Fibroblast of lung (primary cell): ENCODE data around the gene INTS1. TPM values are rescaled to one million over a fixed set of nuclear protein-coding genes. Genes with fewer than 3 reads are reported as not detected.
A peak's percentile ranks its signal among the peaks of the same experiment; 100 is the strongest.

Experiments
- DNase-seq, 2 donors: peaks; one replicate each; pipeline versions ENCODE4 v3.0.0 to v3.0.0-alpha.2; 2010; ENCODE audit warnings: low read depth in 2 of 2
- H2AFZ ChIP-seq: 2 replicates; pipeline ENCODE4 v1.5.1; 2012; ENCODE audit warnings: low read length, control low read depth, inconsistent platforms
- H3K27ac ChIP-seq: 2 replicates; pipeline ENCODE4 v1.5.1; 2011; ENCODE audit warnings: low read length, control low read depth; ENCODE audit not compliant: insufficient read depth
- H3K27me3 ChIP-seq: 2 replicates; pipeline ENCODE4 v1.5.1; 2011; ENCODE audit warnings: mild to moderate bottlenecking, low read length; ENCODE audit not compliant: control insufficient read depth, insufficient read depth
- H3K36me3 ChIP-seq: 2 replicates; pipeline ENCODE4 v1.5.1; 2011; ENCODE audit warnings: low read length; ENCODE audit not compliant: control insufficient read depth, insufficient read depth
- H3K4me1 ChIP-seq: 2 replicates; pipeline ENCODE4 v1.5.1; 2011; ENCODE audit warnings: low read length; ENCODE audit not compliant: control insufficient read depth, insufficient read depth; ENCODE audit errors: extremely low read depth
- H3K4me2 ChIP-seq: 2 replicates; pipeline ENCODE4 v1.5.1; 2011; ENCODE audit warnings: low read length, control low read depth; ENCODE audit not compliant: insufficient read depth; ENCODE audit errors: extremely low read depth
- H3K4me3 ChIP-seq, 4 experiments: fragments of 200-600 bp in 1 of 4; sonication (generic) in 1 of 4; replicated peaks in 1 of 4; 2 replicates each; pipeline ENCODE4 v1.5.1; 2011 to 2016; ENCODE audit warnings: low read length in 4 of 4, low read depth in 3 of 4, mild to moderate bottlenecking in 3 of 4, control low read depth in 2 of 4, inconsistent platforms in 1 of 4, mixed read lengths in 1 of 4; ENCODE audit not compliant: insufficient read depth in 1 of 4; ENCODE audit errors: control extremely low read depth in 1 of 4
- H3K79me2 ChIP-seq: 2 replicates; pipeline ENCODE4 v1.5.1; 2012; ENCODE audit warnings: mild to moderate bottlenecking, low read length, inconsistent platforms; ENCODE audit not compliant: control insufficient read depth, insufficient read depth
- H3K9ac ChIP-seq: 2 replicates; pipeline ENCODE4 v1.5.1; 2011; ENCODE audit warnings: mild to moderate bottlenecking, low read length, control low read depth; ENCODE audit not compliant: insufficient read depth
- H3K9me3 ChIP-seq: 2 replicates; pipeline ENCODE4 v1.5.1; 2012; ENCODE audit warnings: low read depth, low read length; ENCODE audit not compliant: control insufficient read depth, insufficient read depth
- H4K20me1 ChIP-seq: 2 replicates; pipeline ENCODE4 v1.5.1; 2011; ENCODE audit warnings: low read length; ENCODE audit not compliant: control insufficient read depth, insufficient read depth; ENCODE audit errors: extremely low read depth
- EZH2 ChIP-seq: IDR thresholded peaks from 2 replicates; pipeline ENCODE4 v1.5.1; 2012; ENCODE audit warnings: low read length, control low read depth, mild to moderate bottlenecking; ENCODE audit errors: missing control alignments
- polyA plus RNA-seq, 2 donors: library from polyadenylated mRNA; depleted of rRNA in 1 of 2; stranded (reverse) in 1 of 2; unstranded in 1 of 2; fragments of >200 nt; gene quantifications; 2 replicates each; pipeline ENCODE4 v1.2.1, GENCODE V29; 2011 to 2012; ENCODE audit warnings: missing spikeins in 1 of 2
- total RNA-seq: library from RNA; depleted of rRNA; stranded (reverse); fragments of >200 nt; gene quantifications from 2 replicates; pipeline ENCODE4 v1.2.1, GENCODE V29; 2014
- TF ChIP-seq, protein P1 (sequence below), 2 donors: IDR thresholded peaks in 1 of 2; conservative IDR thresholded peaks in 1 of 2; 1 replicate in 1 of 2; 2 replicates in 1 of 2; pipeline ENCODE4 v1.5.1; 2011 to 2012; ENCODE audit warnings: low read length in 2 of 2, control low read depth in 1 of 2, inconsistent platforms in 1 of 2, low read depth in 1 of 2, mild to moderate bottlenecking in 1 of 2

The INTS1 gene
- total and polyA plus RNA-seq, 2 donors (not counting 1 experiment from before 2014, with no cell fraction given) = 7.1 to 35.5 TPM

DNA sequence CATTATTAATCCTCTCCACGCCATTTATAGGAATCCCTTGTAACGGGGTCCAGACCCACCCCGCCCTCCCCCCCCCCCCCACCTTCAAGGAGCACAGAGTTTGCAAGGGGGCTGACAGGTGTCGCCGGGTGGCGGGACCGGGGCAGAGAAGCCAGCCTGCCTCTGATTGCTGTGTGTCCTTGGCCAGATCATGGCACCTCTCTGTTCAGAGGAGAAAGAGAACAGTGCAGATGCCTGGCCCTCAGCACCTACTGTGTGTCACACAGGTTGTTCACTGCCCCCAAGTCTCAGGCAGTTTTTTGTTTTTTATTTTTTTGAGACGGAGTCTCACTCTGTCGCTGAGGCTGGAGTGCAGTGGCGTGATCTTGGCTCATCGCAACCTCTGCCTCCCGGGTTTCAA, 39.5 kb downstream of the INTS1 start:
- no peak overlapping the region for H3K4me3 ChIP-seq
- H3K79me2 ChIP-seq = no peaks in the 10 kb centered on the region
- H4K20me1 ChIP-seq = no peaks in the 10 kb centered on the region
- H2AFZ ChIP-seq = no peak overlapping the region
- no peak overlapping the region for H3K9ac ChIP-seq
- peaks cover 2% of the 10 kb centered on the region for H3K36me3 ChIP-seq
- H3K9me3 ChIP-seq = no peaks in the 10 kb centered on the region
- no peak overlapping the region for H3K4me2 ChIP-seq
- DNase-seq = no peak
- H3K4me1 ChIP-seq = peaks cover 17% of the 10 kb centered on the region
- H3K27me3 ChIP-seq = no peaks in the 10 kb centered on the region
- TF ChIP-seq, protein P1, sequence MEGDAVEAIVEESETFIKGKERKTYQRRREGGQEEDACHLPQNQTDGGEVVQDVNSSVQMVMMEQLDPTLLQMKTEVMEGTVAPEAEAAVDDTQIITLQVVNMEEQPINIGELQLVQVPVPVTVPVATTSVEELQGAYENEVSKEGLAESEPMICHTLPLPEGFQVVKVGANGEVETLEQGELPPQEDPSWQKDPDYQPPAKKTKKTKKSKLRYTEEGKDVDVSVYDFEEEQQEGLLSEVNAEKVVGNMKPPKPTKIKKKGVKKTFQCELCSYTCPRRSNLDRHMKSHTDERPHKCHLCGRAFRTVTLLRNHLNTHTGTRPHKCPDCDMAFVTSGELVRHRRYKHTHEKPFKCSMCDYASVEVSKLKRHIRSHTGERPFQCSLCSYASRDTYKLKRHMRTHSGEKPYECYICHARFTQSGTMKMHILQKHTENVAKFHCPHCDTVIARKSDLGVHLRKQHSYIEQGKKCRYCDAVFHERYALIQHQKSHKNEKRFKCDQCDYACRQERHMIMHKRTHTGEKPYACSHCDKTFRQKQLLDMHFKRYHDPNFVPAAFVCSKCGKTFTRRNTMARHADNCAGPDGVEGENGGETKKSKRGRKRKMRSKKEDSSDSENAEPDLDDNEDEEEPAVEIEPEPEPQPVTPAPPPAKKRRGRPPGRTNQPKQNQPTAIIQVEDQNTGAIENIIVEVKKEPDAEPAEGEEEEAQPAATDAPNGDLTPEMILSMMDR (conservative IDR thresholded peaks at IDR 0.05 in 1 of 2, IDR thresholded peaks at IDR 0.05 in 1 of 2; ENCODE audit: low read depth in 1 of 2, low read length in 2 of 2) = no peak
- no peak for TF ChIP-seq EZH2
- H3K27ac ChIP-seq = no peak overlapping the region

DNA sequence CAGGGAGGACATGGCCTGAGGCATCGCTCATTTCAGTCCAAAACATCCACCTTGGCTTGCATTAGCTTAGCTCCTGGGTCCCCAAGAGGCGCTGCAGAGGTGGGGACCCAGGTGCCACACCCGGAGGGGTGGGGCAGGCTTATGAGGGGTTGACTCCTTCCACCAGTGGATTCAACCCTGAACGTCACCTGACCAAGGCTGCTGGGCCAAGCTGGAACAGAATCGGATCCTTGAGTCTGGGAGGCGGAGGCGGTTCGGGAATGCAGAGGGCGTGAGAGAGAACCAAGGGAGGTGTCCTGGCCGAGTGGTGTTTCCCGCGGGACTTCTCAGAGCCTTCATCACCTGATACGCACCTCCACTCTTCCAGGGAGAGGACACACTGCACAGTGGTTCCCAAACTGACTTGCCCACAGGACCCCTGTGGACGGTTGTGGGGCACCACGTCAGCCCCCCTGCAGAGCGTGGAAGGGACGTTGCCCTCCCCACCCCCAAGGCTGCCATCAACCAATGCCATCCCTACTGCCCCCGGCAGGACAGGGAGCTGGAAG, 40.4 kb downstream of the INTS1 start:
- Histone ChIP-seq H3K4me3 (no peak overlapping the region), H3K4me1 (peaks cover 17% of the 10 kb centered on the region), H3K27me3 (no peaks in the 10 kb centered on the region), H4K20me1 (no peaks in the 10 kb centered on the region), H2AFZ (no peak overlapping the region), H3K4me2 (no peak overlapping the region), H3K79me2 (no peaks in the 10 kb centered on the region), H3K9ac (no peak overlapping the region), H3K36me3 (no peaks in the 10 kb centered on the region), H3K27ac (no peak overlapping the region), H3K9me3 (no peaks in the 10 kb centered on the region)
- no peak for DNase-seq
- TF ChIP-seq, protein P1 (conservative IDR thresholded peaks at IDR 0.05 in 1 of 2, IDR thresholded peaks at IDR 0.05 in 1 of 2; ENCODE audit: low read depth in 1 of 2, low read length in 2 of 2) = no peak
- TF ChIP-seq EZH2 = no peak

DNA sequence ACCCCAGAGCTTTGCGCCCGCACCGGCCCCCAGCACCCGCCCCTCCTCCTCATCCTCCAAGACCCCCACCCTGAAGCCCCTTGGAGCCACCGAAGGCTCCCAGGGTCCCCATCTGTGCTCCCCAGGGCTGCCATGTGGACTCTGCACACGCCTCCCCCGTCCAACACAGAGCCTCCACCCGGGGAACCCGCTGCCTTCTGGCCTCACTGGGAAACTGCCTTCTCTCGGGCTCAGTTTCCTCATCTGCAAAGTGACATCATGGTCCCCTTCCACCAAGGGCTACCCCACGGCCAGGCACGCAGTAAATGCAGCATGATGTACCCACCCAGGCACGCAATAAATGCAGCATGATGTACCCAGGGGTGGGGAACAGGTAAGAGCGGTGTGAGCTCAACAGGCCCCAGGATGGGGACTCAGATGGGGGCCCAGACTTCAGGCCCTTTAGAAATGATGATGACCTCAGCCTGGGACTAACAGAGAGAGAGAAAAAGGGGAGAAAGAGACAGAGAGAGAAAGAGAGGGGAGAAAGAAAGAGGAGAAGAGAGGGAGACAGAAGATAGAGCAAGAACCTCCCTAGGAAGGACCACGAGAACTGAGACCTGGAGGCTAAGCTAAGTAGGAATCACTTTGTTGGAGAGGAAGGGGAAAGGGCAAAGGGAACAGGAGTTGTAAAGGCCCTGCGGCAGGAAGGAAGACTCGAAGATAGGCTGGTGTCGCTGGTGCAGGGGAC, 42.4 kb downstream of the INTS1 start:
- H3K27me3 ChIP-seq = no peaks in the 10 kb centered on the region
- no peak overlapping the region for H3K4me3 ChIP-seq
- no peaks in the 10 kb centered on the region for H3K36me3 ChIP-seq
- no peak for DNase-seq
- H2AFZ ChIP-seq = no peak overlapping the region
- TF ChIP-seq, protein P1 (conservative IDR thresholded peaks at IDR 0.05 in 1 of 2, IDR thresholded peaks at IDR 0.05 in 1 of 2; ENCODE audit: low read depth in 1 of 2, low read length in 2 of 2) = no peak
- TF ChIP-seq EZH2 = no peak
- no peaks in the 10 kb centered on the region for H4K20me1 ChIP-seq
- no peak overlapping the region for H3K9ac ChIP-seq
- no peaks in the 10 kb centered on the region for H3K9me3 ChIP-seq
- no peak overlapping the region for H3K4me2 ChIP-seq
- H3K27ac ChIP-seq = peak overlapping the region; percentile 28
- H3K79me2 ChIP-seq = peaks cover 19% of the 10 kb centered on the region
- H3K4me1 ChIP-seq = peaks cover 17% of the 10 kb centered on the region
